Fibroblast of the aortic adventitia (primary cell): ENCODE measurements around the gene ARL13B. TPM values are rescaled to one million over a fixed set of nuclear protein-coding genes. Genes with fewer than 3 reads are reported as not detected.
"Not testable (repeated sequence)": the region's sequence is repeated elsewhere in the genome, so short reads cannot be mapped to it uniquely, and the experiment has no call there.

Experiments used
- DNase-seq: peaks from one replicate; pipeline ENCODE4 v3.0.0-alpha.2; 2010; ENCODE audit warnings: low read depth
- H3K4me3 ChIP-seq: 2 replicates; pipeline ENCODE4 v1.5.1; 2011; ENCODE audit warnings: low read depth, mild to moderate bottlenecking, control low read depth, low read length, moderate library complexity
- total RNA-seq: library from RNA; depleted of rRNA; stranded (reverse); fragments of >200 nt; gene quantifications from 2 replicates; pipeline ENCODE4 v1.2.3, GENCODE V29; 2012; ENCODE audit warnings: low replicate concordance
- TF ChIP-seq, protein P1 (sequence below): IDR thresholded peaks from 2 replicates; pipeline ENCODE4 v1.5.1; 2011; ENCODE audit warnings: mild to moderate bottlenecking, low read length, control low read depth, inconsistent platforms; ENCODE audit not compliant: insufficient read depth

The ARL13B gene
- total RNA-seq, 1 donor, result 16.4 TPM

DNA sequence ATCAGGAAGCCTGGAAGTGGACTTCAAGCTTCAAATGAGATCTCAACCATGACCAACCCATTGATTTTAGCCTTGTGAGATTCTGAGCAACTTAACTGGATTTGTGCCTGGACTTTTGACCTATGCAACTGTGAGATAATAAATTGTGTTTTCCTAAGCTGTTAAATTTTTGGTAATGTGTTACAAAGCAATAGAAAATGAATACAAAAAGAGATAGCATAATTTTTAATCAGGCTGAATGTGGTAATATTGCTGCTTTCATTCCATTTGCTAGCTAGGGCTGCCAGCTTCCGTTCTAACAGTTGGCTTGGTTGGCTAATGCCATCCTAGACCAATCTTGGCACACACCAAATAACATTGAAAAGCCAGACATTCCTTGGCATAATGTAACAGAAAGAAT, 18.5 kb upstream of the ARL13B start:
- DNase-seq, result no peak
- H3K4me3 ChIP-seq, result no peak overlapping the region
- TF ChIP-seq, protein P1, sequence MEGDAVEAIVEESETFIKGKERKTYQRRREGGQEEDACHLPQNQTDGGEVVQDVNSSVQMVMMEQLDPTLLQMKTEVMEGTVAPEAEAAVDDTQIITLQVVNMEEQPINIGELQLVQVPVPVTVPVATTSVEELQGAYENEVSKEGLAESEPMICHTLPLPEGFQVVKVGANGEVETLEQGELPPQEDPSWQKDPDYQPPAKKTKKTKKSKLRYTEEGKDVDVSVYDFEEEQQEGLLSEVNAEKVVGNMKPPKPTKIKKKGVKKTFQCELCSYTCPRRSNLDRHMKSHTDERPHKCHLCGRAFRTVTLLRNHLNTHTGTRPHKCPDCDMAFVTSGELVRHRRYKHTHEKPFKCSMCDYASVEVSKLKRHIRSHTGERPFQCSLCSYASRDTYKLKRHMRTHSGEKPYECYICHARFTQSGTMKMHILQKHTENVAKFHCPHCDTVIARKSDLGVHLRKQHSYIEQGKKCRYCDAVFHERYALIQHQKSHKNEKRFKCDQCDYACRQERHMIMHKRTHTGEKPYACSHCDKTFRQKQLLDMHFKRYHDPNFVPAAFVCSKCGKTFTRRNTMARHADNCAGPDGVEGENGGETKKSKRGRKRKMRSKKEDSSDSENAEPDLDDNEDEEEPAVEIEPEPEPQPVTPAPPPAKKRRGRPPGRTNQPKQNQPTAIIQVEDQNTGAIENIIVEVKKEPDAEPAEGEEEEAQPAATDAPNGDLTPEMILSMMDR, result no peak

DNA sequence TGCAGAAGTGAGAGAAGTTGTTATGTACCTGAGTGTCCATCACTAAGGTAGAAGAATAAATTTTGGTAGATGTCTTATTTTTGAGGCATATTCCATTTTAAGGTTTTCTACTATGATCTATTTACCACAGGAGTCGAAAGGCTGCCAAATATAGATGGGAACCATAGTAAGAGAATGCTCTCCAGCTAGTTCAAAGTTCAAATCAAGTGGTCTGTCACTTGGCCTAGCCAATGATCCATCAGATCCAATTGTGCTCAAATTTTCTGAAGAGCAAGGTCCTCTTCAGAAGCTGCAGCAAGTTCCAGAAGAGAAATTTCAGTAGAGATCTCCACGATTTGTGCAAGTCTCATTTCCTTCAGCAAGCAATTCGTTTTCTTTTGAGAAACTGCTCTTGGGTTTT, 17.2 kb upstream of the ARL13B start:
- H3K4me3 ChIP-seq, result no peak overlapping the region
- TF ChIP-seq, protein P1, result no peak
- DNase-seq, result no peak

DNA sequence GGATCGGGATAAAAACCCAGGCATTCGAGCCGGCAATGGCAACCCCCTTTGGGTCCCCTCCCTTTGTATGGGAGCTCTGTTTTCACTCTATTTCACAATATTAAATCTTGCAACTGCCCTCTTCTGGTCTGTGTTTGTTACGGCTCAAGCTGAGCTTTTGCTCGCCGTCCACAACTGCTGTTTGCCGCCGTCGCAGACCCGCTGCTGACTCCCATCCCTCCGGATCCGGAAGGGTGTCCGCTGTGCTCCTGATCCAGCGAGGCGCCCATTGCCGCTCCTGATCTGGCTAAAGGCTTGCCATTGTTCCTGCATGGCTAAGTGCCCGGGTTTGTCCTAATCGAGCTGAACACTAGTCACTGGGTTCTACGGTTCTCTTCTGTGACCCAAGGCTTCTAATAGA, 14.8 kb upstream of the ARL13B start:
- H3K4me3 ChIP-seq, DNase-seq: not testable (repeated sequence)

DNA sequence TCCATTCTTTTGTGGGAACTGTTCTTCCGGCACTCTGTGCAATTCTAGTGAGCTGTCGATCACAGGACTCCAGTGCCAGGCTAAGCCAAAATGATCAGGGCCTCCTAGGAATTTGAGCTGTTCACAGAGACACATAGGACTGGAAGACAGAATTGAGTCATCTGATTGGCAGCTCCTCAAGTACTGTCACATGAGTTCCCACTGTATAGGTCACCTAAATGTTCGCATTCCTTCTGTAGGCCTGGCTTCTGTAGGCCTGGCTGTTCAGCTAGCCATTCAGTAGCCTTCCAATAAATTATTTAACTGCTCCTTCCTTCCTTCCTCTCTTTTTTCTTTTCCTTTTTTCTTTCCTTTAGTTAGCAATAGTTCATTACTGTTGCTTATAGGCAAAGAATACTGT, 10.5 kb upstream of the ARL13B start:
- peak; percentile 21 for DNase-seq
- no peak overlapping the region for H3K4me3 ChIP-seq
- TF ChIP-seq, protein P1, result no peak

DNA sequence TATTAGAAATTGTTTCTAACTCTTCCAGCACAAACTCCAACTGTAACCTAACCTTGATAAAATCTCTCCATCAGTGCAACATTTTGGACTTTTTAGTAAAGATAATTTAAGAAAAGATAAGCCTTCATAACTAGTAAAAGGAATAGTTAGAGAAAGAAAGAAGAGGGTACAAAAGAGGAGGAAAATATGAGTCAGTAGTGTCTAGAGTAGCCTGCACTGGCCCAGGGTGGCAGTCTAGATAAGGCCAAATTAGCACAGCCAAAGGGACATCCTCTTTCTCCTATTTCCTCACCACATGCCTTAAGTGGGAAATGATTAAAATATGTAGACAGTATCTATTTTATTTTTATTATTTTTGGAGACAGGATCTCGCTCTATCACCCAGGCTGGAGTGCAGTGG, 10.0 kb upstream of the ARL13B start:
- H3K4me3 ChIP-seq, result no peak overlapping the region
- TF ChIP-seq, protein P1, result no peak
- no peak for DNase-seq

DNA sequence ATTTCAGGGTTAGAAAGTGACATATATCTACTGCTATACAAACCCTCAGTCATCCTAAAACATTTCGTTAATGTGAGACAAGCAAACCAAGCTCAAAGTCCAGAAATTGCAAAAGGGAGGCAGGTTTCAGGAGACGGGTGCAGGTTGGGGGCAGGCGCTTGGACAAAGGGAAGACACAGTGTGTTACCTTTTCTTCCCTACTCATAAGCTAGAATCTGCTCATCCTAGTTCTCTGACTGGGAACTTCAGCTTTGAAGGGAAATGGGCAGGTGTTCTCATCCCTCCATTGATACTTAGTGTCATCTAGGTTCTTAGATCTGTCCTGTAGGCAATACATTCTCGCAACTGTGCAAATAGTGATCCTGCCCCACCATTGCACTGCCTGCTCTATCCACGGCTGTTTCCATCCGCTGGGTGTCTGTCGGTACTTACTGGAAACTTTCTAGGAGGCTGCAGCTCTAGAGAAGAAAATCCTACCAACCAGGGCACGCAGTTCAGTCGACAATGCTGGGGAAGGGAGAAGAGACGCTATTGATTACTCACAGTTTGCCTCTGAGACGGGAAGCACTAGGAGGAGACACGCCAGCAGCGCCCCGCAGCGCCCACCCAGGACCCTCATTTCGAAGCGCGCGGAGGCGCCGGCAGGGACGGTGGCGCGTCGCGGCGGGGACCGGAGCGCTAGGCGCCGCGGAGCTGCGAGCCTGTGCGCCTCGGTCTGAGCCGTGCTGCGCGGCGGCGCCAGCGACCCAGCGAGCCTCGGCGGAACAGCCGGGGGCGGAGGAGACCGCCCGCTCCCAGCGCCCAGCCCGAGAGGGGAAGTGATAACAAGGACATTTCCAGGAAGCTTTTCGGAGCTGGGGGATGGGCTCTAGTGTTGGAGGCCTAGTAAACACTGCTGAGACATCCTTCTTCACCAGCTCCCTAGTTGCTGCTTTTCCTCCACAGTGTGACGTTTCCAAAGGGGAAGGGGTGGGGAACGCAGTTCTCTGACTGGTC, 6.5 kb upstream of the ARL13B start, which contains the start of gene PROS1:
Gene PROS1, minus strand, starts transcription at position 766 of the 996 bp plus-strand sequence. Its CDS starts 147 bp downstream, at position 619.
- peak; percentile 91 for DNase-seq
- H3K4me3 ChIP-seq, result peak within 1 kb of the TSS; percentile 81
- TF ChIP-seq, protein P1, result peak; percentile 3

DNA sequence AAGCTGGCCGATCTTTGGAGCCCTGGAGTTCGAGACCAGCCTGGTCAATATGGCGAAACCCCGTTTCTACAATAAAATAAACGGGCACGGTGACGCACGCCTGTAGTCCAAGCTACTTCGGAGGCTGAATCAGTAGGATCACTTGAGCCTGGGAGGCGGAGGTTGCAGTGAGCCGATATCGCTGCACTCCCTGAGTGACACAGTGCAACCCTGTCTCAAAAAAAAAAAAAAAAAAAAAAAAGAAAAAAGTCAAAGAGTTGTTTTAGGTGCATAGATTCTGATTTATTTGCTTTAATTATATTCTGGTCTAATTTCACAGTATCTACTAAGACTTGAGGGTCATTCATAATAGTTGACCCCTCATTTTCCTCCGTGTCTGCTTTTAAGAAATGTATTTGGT, 1.7 kb downstream of the ARL13B start:
- no peak overlapping the region for H3K4me3 ChIP-seq
- TF ChIP-seq, protein P1, result no peak
- DNase-seq, result no peak
